Stimulated activated CD8-positive, alpha-beta memory T cell treated with anti-CD3 and anti-CD28 coated beads, Interleukin-12 subunit alpha, Interleukin-12 subunit beta, amount 100 ng/mL, for 1 hour (primary cell): ENCODE measurements around the gene AP1S2.

Experiments
- DNase-seq: peaks from one replicate; pipeline ENCODE4 v3.0.0-alpha.2; 2020; ENCODE audit warnings: low read depth

Gene AP1S2

GRCh38 chrX:15808254-15808653, 46.4 kb downstream of the AP1S2 start:
- no peak for DNase-seq

- no peak for DNase-seq
These were observed 50.0 kb downstream of the AP1S2 start for GRCh38 chrX:15804563-15804962.

- no peak for DNase-seq
These were observed 56.9 kb downstream of the AP1S2 start for GRCh38 chrX:15797707-15798106.

GRCh38 chrX:15790769-15791290, 63.8 kb downstream of the AP1S2 start:
- DNase-seq, result no peak

GRCh38 chrX:15789979-15790768, 64.4 kb downstream of the AP1S2 start, which contains the start of gene ZRSR2:
Gene ZRSR2 (plus strand): TSS chrX:15790484. CDS start chrX:15790496, 12 bp downstream.
- peak; percentile 70 for DNase-seq

GRCh38 chrX:15786915-15787314, 67.7 kb downstream of the AP1S2 start:
- DNase-seq, result no peak

- DNase-seq, result no peak
These were observed 69.3 kb downstream of the AP1S2 start for GRCh38 chrX:15785176-15785750.

GRCh38 chrX:15781961-15782699, 72.5 kb downstream of the AP1S2 start:
- DNase-seq, result no peak
